GM19455 (cell line): ENCODE data around the gene SPI1.
"Not testable (repeated sequence)": the region's sequence is repeated elsewhere in the genome, so short reads cannot be mapped to it uniquely, and the experiment has no call there.

Source experiments
- ATAC-seq: cut with Tn5 transposase; IDR thresholded peaks from one replicate; pipeline ENCODE4 v1.9.1; 2021; ENCODE audit not compliant: unreplicated experiment

The SPI1 gene

GRCh38 chr11:47342854-47343253 lies 35.5 kb downstream of the SPI1 start:
- ATAC-seq: no peak

DNA sequence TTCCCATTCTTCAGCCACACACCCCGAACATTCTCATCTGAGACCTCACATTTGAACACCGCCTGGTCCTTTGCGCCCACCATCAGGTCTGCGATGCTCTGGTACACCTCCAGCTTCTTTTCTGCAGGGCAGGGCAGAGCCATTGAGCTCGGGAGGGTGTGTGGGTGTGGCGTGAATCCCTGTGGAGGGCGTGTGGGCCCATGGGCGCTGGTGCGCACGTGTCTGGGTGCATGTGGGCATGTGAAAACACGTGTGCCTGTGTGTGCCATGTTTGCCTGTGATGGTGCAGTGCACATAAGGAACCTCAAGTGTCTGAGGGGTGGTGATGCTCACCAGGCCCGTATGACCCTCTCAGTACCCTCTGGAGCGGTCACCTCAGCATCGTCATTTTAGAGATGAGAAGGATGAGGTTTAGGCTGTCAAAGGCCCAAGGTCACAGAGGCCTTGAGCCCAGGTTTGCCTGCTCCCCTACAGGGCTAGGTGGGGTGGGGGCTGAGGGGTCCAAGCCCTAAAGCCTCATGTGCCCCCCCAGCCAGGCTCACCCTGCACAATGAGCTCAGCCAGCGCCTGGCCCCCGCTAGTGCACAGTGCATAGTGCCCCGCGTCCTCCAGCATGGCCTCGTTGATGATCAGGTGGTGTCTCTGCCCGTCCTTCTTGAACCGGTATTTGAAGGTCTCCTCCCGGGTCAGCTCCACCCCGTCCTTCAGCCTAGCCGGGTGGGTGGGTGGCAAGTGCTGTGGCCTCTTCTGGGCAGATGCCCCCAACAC lies 36.1 kb downstream of the SPI1 start:
- ATAC-seq: no peak

GRCh38 chr11:47340980-47341775 lies 37.2 kb downstream of the SPI1 start:
- ATAC-seq: no peak

DNA sequence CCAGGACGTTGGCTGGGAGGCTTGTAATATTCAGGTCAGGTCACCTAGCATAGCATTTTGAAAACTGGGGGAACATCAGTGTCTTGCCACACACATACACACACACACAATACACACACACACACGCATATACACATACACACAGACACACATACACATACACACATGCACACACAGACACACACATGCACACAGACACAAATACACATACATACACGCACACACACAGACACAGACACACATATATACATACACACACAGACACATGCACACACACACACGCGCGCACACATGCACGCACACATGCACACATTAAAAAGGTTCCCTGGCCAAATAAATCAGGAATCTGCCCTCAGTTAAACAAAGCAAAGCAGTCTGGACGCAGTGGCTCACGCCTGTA lies 38.3 kb downstream of the SPI1 start:
- ATAC-seq: no peak

GRCh38 chr11:47338396-47339241 lies 39.7 kb downstream of the SPI1 start:
- ATAC-seq: no peak

- ATAC-seq: no peak
These were observed 41.0 kb downstream of the SPI1 start for GRCh38 chr11:47337229-47337924.

DNA sequence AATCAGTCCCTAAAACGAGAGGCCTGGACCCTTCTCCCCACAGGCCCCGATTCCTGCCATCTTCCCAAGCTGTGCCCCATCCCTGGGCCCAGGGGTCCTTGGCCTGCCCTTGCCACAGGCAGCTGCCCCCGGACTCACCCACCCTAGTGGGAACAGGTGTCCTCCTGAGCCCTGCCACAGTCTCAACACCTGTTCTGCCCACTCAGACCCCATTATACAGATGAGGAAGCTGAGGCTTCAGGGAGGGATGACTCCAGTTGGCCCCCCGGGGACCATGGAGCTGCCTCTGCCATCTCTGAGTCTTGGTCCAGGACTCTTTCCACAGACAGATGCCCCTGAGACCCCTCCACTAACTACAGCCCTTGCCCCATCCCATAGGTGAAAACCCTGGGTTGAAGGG lies 41.8 kb downstream of the SPI1 start:
- no peak for ATAC-seq

DNA sequence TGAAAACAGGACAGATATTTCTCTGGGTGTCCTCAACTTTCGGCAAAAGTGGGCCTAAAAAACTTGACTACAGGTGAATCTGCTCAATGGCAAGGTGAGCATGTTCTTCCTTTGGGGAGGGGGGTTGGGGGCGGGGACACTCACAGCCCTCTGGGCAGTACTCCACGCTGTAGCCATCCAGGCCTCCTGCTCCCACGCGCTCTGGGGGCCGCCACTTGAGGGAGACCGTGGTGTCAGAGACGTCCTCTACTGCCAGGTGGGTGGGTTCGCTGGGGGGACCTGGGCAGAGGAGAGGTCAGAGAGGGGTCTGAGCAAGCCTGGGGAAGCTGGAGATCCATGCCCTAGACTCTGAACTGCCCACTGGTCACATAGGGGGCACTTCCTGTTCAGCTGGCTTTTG lies 42.6 kb downstream of the SPI1 start:
- no peak for ATAC-seq

DNA sequence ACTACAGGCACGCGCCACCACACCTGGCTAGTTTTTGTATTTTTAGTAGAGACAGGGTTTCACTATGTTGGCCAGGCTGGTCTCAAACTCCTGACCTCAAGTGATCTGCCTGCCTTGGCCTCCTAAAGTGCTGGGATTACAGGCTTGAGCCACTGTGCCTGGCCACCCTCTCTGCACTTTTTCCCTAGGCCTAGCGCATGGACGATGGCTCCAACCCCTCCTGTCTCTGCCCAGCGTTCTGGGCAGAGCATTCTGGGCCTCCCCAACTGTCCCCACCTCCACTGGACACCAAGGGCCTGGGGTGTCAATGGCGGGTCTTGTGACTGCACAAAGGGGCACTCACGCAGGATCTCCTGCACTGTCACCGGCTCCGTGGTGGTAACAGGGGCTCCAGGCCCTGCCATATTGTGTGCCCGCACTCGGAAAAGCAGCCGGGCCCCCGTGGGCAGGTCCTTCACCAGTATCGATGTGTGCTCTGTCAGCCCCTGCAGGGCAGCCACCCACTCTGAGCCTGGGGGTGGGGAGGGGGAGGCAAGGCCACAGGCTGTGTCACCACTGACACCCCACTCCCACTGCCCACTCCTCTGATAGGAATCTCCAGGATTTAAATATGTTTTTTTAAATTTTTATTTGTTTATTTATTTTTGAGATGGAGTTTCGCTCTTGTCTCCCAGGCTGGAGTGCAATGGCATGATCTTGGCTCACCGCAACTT lies 43.5 kb downstream of the SPI1 start:
- ATAC-seq: not testable (repeated sequence)

- no peak for ATAC-seq
These were observed 44.4 kb downstream of the SPI1 start for GRCh38 chr11:47333886-47334443.

DNA sequence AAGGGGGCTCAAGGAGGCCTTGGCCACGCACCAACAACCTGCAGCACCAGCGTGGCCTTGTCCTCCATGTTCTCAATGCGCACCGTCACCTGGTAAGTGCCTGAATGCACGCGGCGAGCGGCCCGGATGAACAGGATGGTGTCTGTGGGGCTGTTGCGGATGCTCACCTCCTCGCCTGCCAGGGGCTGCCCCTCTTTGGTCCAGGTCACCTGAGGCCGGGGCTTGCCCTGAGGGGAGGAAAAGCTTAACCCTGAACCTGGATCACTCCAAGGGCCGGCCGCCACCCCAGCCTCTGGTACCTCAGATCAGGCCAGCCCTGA lies 44.9 kb downstream of the SPI1 start:
- no peak for ATAC-seq

- ATAC-seq: no peak
These were observed 45.4 kb downstream of the SPI1 start for GRCh38 chr11:47332791-47333525.

DNA sequence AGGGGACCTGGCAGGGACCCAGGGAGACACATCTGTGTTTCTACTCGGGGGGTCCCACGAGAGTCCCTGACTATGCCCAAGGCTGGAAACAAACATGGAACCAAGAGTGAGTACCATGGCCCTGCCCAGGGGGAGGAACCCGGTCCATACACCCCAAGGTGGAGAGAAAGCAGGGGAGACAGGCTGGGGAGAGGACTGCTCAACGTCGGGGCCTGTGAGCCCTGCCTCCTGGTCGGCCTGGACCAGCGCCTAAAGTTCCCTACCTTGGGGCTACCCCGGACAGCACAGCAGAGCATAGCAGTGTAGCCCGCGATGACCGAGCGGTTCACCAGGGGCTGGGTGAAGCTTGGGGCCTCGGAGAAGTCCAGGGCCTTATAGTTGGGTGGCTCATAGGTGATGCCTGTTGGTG lies 46.0 kb downstream of the SPI1 start:
- no peak for ATAC-seq

- no peak for ATAC-seq
These were observed 46.7 kb downstream of the SPI1 start for GRCh38 chr11:47331454-47332302.

DNA sequence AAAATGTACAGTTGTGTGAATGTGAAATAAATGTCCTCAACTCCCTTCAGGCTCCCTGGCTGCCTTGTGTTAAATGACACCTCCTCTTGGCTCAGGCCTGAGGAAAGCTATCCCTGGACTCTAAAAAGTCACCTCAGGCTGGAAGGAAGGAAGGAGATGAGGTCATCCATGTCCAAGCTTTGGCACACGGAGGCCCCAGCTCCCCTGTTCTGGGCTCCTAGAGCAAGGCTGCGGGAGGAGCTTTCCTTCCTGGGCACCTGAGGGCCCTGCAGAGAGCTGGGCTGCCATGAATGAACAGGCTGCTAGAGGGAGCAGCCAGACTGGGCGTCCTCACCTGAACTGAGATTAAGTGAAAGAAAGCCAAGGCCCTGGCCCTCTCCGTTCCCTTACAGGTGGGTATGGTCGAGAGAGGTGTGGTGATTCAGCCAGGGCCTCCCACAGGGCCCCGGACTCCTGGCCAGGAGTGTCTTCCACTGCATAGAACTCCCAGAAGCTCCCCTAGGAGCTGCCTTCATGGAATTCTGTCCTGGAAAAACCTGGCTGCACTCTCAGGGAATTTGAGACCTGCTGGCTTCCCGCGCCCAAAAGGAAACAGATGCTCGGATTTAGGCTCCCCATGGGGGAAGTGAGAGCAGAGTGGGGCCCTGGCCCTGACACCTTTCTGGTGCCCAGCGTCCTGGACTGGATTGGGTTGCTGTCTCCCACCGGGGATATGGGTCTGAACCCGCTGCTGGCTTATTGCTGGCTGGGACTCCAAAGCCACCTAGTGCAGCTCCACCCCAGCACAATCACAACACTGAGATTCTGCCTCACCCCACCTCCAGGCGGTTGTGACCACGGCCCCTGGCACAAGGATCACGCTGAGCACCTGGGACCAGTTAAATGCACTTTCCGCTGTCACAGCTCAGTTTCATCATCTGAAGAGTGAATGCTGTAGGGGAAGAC lies 48.1 kb downstream of the SPI1 start:
- no peak for ATAC-seq

- no peak for ATAC-seq
These were observed 48.8 kb downstream of the SPI1 start for GRCh38 chr11:47329431-47329986.
